ENCODE data around the gene ARTN.

Gene ARTN

GRCh38 chr1:43947874-43948437, 14.4 kb downstream of the ARTN start:
- no peak for DNase-seq

GRCh38 chr1:43949678-43950077, 16.1 kb downstream of the ARTN start:
- DNase-seq, result no peak

- DNase-seq, result no peak
Measured at GRCh38 chr1:43951021-43951985, 17.7 kb downstream of the ARTN start.

GRCh38 chr1:43952731-43953346, 19.2 kb downstream of the ARTN start:
- DNase-seq, result no peak

DNA sequence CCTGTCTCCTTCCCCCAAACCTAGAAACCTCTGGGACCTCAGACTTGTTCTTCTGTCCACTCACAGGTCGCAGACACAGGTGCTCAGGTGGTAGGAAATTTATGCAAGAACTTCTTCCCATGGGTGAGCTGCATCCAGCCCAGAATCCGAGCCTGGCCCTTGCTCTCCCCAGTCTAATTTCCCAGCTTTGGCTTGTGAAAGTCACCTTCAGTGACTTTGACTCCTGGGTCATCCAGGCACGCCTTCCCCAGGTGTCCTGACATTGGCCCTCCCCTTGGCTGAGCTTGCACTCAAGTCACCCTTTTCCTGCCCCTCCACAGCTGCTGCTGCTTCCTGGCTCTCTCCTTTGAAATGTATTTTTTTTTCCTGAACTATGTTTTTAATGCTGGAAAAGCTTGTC, 19.8 kb downstream of the ARTN start:
- DNase-seq, result no peak

DNA sequence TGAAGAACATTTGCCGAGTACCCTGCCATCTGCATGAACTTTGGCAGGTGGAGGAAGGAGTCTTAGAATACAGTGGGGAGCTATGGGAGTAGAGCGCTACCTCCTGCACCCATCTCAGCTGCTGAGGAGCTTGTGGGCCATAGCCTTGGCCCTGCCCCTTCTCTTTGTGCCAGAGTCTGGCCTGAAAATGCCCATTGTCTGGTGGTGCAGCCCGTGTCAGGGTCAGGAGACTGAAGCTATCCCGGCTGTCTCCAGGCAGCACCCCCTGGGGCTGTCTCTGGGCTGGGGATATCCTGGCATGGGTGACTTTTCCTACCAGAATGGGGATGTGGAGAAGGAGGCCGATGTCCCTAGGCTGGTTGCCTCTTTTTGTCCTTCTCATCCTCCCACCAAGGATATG, 20.4 kb downstream of the ARTN start:
- no peak for DNase-seq

DNA sequence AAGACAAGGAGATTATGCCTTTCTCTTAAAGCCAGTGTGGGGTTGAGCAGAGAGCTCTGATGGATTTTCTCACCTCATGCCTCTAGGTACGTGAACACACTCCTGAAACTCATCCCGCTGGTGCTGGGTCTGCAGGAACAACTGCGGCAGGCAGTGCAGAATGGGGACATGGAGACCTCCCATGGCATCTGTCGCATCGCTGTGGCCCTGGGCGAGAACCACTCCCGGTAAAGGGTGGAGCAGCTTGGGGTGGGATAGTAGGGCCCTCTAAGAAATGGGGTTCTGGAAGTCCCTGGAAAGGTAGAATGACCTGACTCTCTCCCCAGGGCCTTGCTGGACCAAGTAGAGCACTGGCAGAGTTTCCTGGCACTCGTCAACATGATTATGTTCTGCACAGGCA, 22.6 kb downstream of the ARTN start:
- DNase-seq, result no peak

- DNase-seq, result no peak
Measured at GRCh38 chr1:43957407-43958040, 23.9 kb downstream of the ARTN start.

DNA sequence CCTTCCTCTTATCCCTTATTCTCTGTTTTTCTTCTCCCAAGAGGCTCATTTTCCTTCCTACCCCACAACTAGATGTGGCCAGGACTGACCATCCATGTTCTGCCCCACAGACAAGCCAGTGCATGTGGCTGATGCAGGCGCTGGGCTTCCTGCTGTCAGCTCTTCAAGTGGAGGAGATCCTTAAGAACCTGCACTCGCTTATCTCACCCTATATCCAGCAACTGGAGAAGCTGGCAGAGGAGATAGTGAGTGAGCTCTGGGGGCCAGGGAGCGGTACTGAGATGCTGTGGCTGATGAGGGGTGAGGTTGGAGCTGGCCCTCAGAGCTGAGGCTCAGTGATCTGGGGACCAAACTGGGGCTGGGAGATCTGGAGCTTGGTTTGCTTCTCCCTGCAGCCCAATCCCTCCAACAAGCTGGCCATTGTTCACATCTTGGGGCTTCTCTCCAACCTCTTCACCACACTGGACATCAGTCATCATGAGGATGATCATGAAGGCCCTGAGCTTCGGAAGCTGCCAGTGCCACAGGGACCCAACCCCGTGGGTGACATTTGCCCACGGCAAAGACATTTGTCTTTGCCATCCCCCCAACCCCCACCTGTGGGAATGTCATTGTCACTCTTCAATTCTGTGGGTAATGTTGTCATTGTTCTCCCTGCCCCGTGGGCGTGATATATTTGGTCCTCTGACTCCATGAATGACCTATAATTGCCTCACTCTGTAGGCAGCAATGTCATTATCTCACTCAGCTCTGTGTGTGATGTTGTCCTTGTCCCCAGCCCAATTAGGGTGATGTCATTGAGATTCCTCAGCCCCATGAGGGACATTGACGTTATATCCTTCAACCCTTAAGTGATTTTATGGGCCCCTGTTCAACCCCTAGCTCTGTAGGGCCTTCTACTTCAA, 25.0 kb downstream of the ARTN start:
- DNase-seq, result no peak

- no peak for DNase-seq
Measured at GRCh38 chr1:43960798-43961197, 27.2 kb downstream of the ARTN start.

GRCh38 chr1:43961692-43962091, 28.1 kb downstream of the ARTN start:
- no peak for DNase-seq

DNA sequence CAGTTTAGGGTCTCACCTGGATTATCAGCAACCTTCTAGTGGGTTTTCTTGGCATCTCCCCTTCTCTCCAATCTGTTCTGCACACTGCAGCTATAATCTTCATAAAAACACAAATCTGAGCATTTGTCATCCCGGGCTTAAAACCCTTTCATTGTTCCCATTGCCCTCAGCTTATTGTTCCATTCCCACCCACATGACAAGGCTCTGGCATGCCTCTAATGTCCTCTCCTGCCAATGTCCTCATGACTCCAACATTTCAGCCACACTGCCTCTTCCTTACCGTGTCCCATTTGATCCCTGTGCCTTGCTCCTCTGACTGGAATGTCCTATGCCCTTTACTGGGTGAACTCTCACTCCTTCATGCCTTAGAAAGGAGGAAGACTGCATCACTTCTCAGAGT, 28.7 kb downstream of the ARTN start:
- no peak for DNase-seq

DNA sequence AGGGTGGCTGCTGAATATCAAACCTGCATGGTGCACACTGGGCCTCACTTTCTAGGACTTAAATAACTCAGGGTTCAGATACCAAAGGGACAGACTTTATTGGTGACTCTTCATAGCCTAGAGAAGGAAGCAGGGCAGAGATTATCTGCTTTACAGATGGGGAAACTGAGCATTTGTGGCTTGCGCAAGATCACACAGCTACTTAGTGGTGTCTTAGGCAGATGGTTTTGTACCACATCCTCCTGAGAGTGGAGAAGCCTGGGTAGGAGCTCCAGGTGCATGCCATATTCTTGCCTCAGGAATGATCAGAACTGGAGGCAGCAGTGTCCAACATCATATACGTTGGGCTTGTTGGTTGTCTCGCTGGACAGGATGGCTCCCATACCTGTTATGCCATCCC, 29.4 kb downstream of the ARTN start:
- no peak for DNase-seq

GRCh38 chr1:43963890-43964289, 30.3 kb downstream of the ARTN start:
- DNase-seq, result no peak

GRCh38 chr1:43965316-43965715, 31.7 kb downstream of the ARTN start:
- no peak for DNase-seq

- no peak for DNase-seq
Measured at GRCh38 chr1:43968348-43968948, 34.8 kb downstream of the ARTN start.

GRCh38 chr1:43969416-43969745, 35.8 kb downstream of the ARTN start:
- DNase-seq, result no peak

DNA sequence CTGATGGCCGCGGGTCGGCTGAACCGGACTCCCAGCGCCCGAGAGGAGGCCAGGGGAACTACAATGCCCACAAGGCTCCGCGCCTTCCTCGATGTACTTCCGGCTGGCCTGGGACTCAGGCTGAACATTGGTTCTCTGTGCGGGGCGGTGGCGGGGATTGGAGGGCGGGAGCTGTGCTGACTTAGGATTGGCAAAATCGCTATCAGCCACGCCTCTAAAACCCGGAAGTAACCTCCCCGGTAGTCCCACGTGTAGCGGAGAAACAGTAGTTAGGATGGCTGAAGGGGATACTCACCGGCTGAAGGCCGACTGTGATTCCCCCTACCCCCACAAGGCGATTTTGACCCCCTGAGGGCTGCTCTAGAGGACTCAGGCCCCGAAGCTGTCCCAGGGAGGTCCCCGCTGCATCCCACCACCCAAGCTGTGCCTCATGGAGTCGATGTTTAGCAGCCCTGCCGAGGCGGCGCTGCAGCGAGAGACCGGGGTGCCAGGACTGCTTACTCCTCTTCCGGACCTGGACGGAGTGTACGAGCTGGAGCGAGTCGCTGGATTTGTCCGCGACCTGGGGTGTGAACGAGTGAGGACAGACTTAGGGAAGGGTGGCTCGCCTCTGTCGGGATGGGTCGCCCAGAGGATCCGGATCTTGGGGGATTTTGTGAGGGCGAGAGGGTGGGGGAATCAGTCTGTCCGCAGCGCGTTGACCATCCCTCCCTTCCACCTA, 36.3 kb downstream of the ARTN start, which contains the start of gene DPH2:
Gene DPH2 (plus strand): TSS at position 265 of the 721 bp plus-strand sequence. CDS start 166 bp downstream, at position 431.
- DNase-seq, result peak; percentile 93

DNA sequence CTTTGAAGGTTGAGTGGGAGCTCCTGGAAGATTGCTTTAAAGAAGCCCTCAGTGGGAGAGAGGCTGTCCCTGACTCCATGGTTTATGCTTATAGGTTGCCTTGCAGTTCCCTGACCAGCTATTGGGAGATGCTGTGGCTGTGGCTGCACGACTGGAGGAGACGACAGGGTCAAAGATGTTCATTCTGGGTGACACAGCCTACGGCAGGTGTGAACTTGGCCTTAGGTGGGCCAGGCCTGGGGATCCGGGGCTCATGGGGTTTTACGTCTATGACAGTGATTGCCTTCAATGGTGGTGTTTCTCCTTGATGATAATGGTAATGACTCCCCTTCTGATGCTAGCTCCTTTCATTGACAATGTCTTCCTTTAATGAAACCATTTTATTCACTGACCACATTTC, 36.9 kb downstream of the ARTN start:
- DNase-seq, result no peak

DNA sequence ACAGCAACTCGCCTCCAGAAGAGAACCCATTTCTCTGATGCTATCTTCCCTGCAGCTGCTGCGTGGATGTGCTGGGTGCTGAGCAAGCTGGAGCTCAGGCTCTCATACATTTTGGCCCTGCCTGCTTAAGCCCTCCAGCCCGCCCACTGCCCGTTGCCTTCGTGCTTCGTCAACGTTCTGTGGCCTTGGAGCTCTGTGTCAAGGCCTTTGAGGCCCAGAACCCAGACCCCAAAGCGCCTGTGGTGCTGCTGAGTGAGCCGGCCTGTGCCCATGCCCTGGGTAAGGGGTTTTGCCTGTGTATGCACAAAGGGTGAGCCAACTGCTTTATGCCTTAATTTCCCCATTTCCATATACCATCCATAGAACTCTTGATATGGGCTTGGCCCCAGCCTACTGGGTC, 37.3 kb downstream of the ARTN start:
- no peak for DNase-seq

GRCh38 chr1:43971336-43971980, 37.9 kb downstream of the ARTN start:
- no peak for DNase-seq
